Hepatocyte (in vitro differentiated cells): Measurements from ENCODE around the gene SIGLEC5. TPM values are rescaled to one million over a fixed set of nuclear protein-coding genes. Genes with fewer than 3 reads are reported as not detected.

Experiments
- DNase-seq: peaks from one replicate; pipeline ENCODE4 v3.0.0-alpha.2; 2016; ENCODE audit warnings: low spot score
- H2AFZ ChIP-seq: fragments of 200-600 bp; sonication (generic); 2 replicates; pipeline ENCODE4 v1.6.0; 2016; ENCODE audit warnings: antibody characterized with exemption, mild to moderate bottlenecking
- H3K27ac ChIP-seq: fragments of 200-600 bp; sonication (generic); 2 replicates; pipeline ENCODE4 v1.5.1; 2016; ENCODE audit warnings: mild to moderate bottlenecking
- H3K27me3 ChIP-seq: fragments of 200-600 bp; sonication (generic); 2 replicates; pipeline ENCODE4 v1.6.1; 2016
- H3K36me3 ChIP-seq: fragments of 200-600 bp; sonication (generic); replicated peaks from 2 replicates; pipeline ENCODE4 v1.5.1; 2016; ENCODE audit warnings: low read depth; ENCODE audit not compliant: insufficient read depth
- H3K4me1 ChIP-seq: fragments of 200-600 bp; sonication (generic); 2 replicates; pipeline ENCODE4 v1.5.1; 2016; ENCODE audit warnings: mild to moderate bottlenecking, moderate library complexity; ENCODE audit not compliant: insufficient read depth
- H3K4me2 ChIP-seq: fragments of 200-600 bp; sonication (generic); 2 replicates; pipeline ENCODE4 v1.6.0; 2016
- H3K4me3 ChIP-seq: fragments of 200-600 bp; sonication (generic); 2 replicates; pipeline ENCODE4 v1.5.1; 2016; ENCODE audit warnings: mild to moderate bottlenecking
- H3K79me2 ChIP-seq: fragments of 200-600 bp; sonication (generic); 2 replicates; pipeline ENCODE4 v1.6.0; 2017; ENCODE audit warnings: mild to moderate bottlenecking
- H3K9me2 ChIP-seq: fragments of 200-600 bp; sonication (generic); replicated peaks from 2 replicates; pipeline ENCODE4 v1.6.0; 2017; ENCODE audit warnings: mild to moderate bottlenecking; ENCODE audit not compliant: insufficient read depth
- H3K9me3 ChIP-seq: fragments of 200-600 bp; sonication (generic); 2 replicates; pipeline ENCODE4 v1.5.1; 2016; ENCODE audit warnings: low read depth, mild to moderate bottlenecking
- H4K20me1 ChIP-seq: fragments of 200-600 bp; sonication (generic); 2 replicates; pipeline ENCODE4 v1.6.0; 2016; ENCODE audit warnings: mild to moderate bottlenecking; ENCODE audit not compliant: insufficient read depth, poor library complexity, severe bottlenecking
- CTCF ChIP-seq: fragments of 200-600 bp; sonication (generic); IDR thresholded peaks from 2 replicates; pipeline ENCODE4 v1.5.1; 2016; ENCODE audit warnings: antibody characterized with exemption, mild to moderate bottlenecking; ENCODE audit not compliant: poor library complexity
- EZH2 ChIP-seq: fragments of 200-600 bp; sonication (generic); IDR thresholded peaks from 2 replicates; pipeline ENCODE4 v1.6.1; 2016; ENCODE audit warnings: antibody characterized with exemption, mild to moderate bottlenecking, borderline replicate concordance
- EZH2phosphoT487 ChIP-seq: fragments of 200-600 bp; sonication (generic); IDR thresholded peaks from one replicate; pipeline ENCODE4 v1.6.1; 2018; ENCODE audit warnings: antibody characterized with exemption, mild to moderate bottlenecking, low read depth, moderate library complexity; ENCODE audit not compliant: unreplicated experiment, severe bottlenecking
- WGBS: methylation state at CpG from one replicate; pipeline ENCODE4 v1.1.6; 2016; ENCODE audit warnings: low lambda C conversion rate; ENCODE audit errors: missing lambda C conversion rate; 5-methylcytosine and 5-hydroxymethylcytosine counted together
- polyA plus RNA-seq: library from polyadenylated mRNA; unstranded; fragments of >200 nt; fragmentation: Nextera tagmentation; extraction: Ambion mirVana; gene quantifications from 2 replicates; pipeline ENCODE4 v1.2.1, GENCODE V29; 2016
- total RNA-seq: library from RNA; depleted of rRNA; stranded (reverse); fragments of >200 nt; gene quantifications from 2 replicates; pipeline ENCODE4 v1.2.3, GENCODE V29; 2014

The SIGLEC5 gene
- total and polyA plus RNA-seq, 2 experiments from 2014 or later, result not detected

- TF ChIP-seq CTCF (no peak), EZH2phosphoT487 (no peak), EZH2 (no peak)
- Histone ChIP-seq H3K79me2 (peaks cover 10% of the 10 kb centered on the region), H3K36me3 (peaks cover 3% of the 10 kb centered on the region), H3K27me3 (no peaks in the 10 kb centered on the region), H2AFZ (no peak overlapping the region), H4K20me1 (no peaks in the 10 kb centered on the region), H3K4me1 (no peaks in the 10 kb centered on the region), H3K27ac (no peak overlapping the region), H3K4me3 (no peak overlapping the region), H3K9me2 (no peaks in the 10 kb centered on the region), H3K9me3 (no peaks in the 10 kb centered on the region), H3K4me2 (no peak overlapping the region)
- 81% methylated on average over 4 of the region's 4 CpGs for WGBS
- no peak for DNase-seq
Measured at GRCh38 chr19:51572908-51573307, 57.3 kb downstream of the SIGLEC5 start.

GRCh38 chr19:51572410-51572809 is 57.8 kb downstream of the SIGLEC5 start:
- no peaks in the 10 kb centered on the region for H3K27me3 ChIP-seq
- H3K4me3 ChIP-seq, result no peak overlapping the region
- peaks cover 3% of the 10 kb centered on the region for H3K36me3 ChIP-seq
- no peak for DNase-seq
- no peaks in the 10 kb centered on the region for H4K20me1 ChIP-seq
- H3K79me2 ChIP-seq, result peaks cover 10% of the 10 kb centered on the region
- 64% methylated on average over 3 of the region's 3 CpGs for WGBS
- no peaks in the 10 kb centered on the region for H3K9me2 ChIP-seq
- no peak overlapping the region for H2AFZ ChIP-seq
- H3K4me2 ChIP-seq, result peak overlapping the region; percentile 77
- no peak for TF ChIP-seq EZH2phosphoT487
- H3K4me1 ChIP-seq, result no peaks in the 10 kb centered on the region
- H3K27ac ChIP-seq, result no peak overlapping the region
- H3K9me3 ChIP-seq, result no peaks in the 10 kb centered on the region

- Histone ChIP-seq H3K27me3 (no peaks in the 10 kb centered on the region), H3K9me2 (no peaks in the 10 kb centered on the region), H4K20me1 (no peaks in the 10 kb centered on the region), H3K4me2 (peak overlapping the region; percentile 77), H3K36me3 (peaks cover 3% of the 10 kb centered on the region), H3K79me2 (peaks cover 10% of the 10 kb centered on the region), H3K4me1 (no peaks in the 10 kb centered on the region), H2AFZ (no peak overlapping the region), H3K4me3 (peak overlapping the region; percentile 14), H3K27ac (no peak overlapping the region), H3K9me3 (no peaks in the 10 kb centered on the region)
- TF ChIP-seq CTCF (no peak), EZH2phosphoT487 (no peak), EZH2 (no peak)
- WGBS, result 46% methylated on average over 8 of the region's 8 CpGs
- DNase-seq, result no peak
Measured at GRCh38 chr19:51571599-51571998, 58.6 kb downstream of the SIGLEC5 start.

GRCh38 chr19:51570962-51571575 is 59.1 kb downstream of the SIGLEC5 start, which contains the start of gene ZNF175:
Gene ZNF175, plus strand, starts transcription at chr19:51571283. Its CDS starts 2,047 bp downstream, at chr19:51573330.
- Histone ChIP-seq H4K20me1 (no peaks in the 10 kb centered on the region), H3K4me3 (peak within 1 kb of the TSS; percentile 14), H2AFZ (peak within 1 kb of the TSS; percentile 43), H3K27me3 (no peaks in the 10 kb centered on the region), H3K36me3 (peaks cover 3% of the 10 kb centered on the region), H3K79me2 (peaks cover 10% of the 10 kb centered on the region), H3K4me2 (peak within 1 kb of the TSS; percentile 77), H3K4me1 (no peaks in the 10 kb centered on the region), H3K9me2 (no peaks in the 10 kb centered on the region), H3K27ac (no peak within 1 kb of the TSS), H3K9me3 (no peaks in the 10 kb centered on the region)
- DNase-seq, result peak; percentile 93
- 40% methylated on average over 28 of the region's 30 CpGs for WGBS
- TF ChIP-seq EZH2phosphoT487 (no peak), EZH2 (no peak), CTCF (no peak)
